Activated T-cell treated with anti-CD3 and anti-CD28 coated beads, Interleukin-2, amount 50 U/mL, for 24 hours (primary cell): Measurements from ENCODE around the gene DAPK2.

Experiments
- DNase-seq: peaks from one replicate; pipeline ENCODE4 v3.0.0-alpha.2; 2020
- H3K27ac Mint-ChIP-seq: 2 replicates; pipeline ENCODE4 v1.8.0; 2020; ENCODE audit warnings: mild to moderate bottlenecking, mixed read lengths
- H3K27me3 Mint-ChIP-seq: 2 replicates; pipeline ENCODE4 v1.8.0; 2020; ENCODE audit warnings: mixed read lengths
- H3K36me3 Mint-ChIP-seq: 2 replicates; pipeline ENCODE4 v1.8.0; 2020; ENCODE audit warnings: low read depth, mixed read lengths
- H3K4me1 Mint-ChIP-seq: 2 replicates; pipeline ENCODE4 v1.8.0; 2020; ENCODE audit warnings: low read depth, mixed read lengths
- H3K4me3 Mint-ChIP-seq: 2 replicates; pipeline ENCODE4 v1.8.0; 2020; ENCODE audit warnings: mild to moderate bottlenecking, moderate library complexity, mixed read lengths
- H3K9me3 Mint-ChIP-seq: 2 replicates; pipeline ENCODE4 v1.8.0; 2020; ENCODE audit warnings: mixed read lengths

The DAPK2 gene

DNA sequence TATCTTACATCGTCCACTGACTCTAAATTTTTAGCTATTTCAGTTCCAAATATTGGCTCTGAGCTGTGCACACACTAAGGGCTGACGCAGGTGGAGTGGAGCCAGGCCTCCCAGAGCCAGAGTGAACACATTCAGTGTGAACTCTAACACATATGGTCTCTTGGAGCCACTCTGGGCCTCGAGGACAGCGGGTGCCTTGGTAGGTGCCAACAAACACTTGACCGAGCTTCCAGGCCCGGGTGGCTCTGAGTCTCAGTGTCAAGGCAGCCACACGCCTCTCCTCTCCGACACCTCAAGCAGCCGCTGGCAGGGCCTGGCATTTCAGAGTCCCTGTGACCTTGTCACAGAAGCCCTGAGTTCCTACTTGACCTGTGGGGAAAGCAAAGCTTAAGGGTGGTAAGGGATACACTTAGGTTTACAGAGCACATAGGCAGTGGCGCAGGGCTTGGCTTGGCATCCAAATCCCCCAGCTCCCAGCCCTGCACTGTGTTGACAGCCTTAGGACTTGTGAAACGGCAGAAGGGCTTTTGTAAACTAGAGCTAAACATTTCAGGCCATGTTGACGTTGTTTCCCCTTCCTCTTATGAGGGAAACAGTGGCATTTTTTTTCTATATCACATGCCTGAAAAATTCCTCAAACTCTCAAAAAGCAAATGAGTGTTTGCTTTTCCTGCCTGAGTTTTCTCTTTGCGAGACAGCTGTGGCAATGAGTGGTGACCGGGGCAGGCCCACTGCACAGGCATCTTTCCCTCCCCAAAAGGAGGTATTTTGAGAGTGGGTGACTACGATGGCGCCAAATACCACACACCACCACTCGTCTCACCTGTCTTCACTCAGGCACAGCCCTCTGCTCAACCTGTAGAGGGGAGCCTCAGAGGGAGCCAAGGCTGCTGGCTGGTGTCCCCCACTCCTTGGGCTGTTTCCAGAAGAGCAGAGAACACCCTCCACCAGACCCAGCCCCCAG lies 60.8 kb downstream of the DAPK2 start:
- Mint-ChIP-seq H3K4me3 (no peak overlapping the region), H3K36me3 (no peaks in the 10 kb centered on the region), H3K27ac (no peak overlapping the region), H3K4me1 (peaks cover 9% of the 10 kb centered on the region), H3K27me3 (no peaks in the 10 kb centered on the region), H3K9me3 (no peaks in the 10 kb centered on the region)
- no peak for DNase-seq

DNA sequence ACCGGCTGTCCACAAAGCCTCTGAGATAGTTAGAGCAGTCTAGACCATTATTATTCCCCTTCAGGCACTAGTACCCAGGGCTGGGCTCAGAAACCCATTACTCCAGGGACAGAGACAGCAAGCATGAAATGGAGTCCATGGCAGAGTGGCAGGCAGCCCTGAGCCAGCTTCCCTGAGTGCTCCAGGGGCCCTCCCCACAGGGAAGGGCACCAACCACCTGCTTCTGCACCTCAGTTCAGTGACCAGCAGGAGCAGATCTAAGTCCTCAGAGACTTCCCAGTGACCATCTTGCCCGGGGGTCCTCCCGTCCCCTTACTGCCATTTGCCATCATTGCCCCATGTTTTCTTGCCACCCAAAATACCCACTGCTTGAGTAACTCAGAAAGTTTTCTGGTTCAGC lies 62.0 kb downstream of the DAPK2 start:
- no peaks in the 10 kb centered on the region for H3K36me3 Mint-ChIP-seq
- H3K4me3 Mint-ChIP-seq = no peak overlapping the region
- no peak overlapping the region for H3K27ac Mint-ChIP-seq
- peaks cover 9% of the 10 kb centered on the region for H3K4me1 Mint-ChIP-seq
- H3K27me3 Mint-ChIP-seq = no peaks in the 10 kb centered on the region
- H3K9me3 Mint-ChIP-seq = no peaks in the 10 kb centered on the region
- no peak for DNase-seq

DNA sequence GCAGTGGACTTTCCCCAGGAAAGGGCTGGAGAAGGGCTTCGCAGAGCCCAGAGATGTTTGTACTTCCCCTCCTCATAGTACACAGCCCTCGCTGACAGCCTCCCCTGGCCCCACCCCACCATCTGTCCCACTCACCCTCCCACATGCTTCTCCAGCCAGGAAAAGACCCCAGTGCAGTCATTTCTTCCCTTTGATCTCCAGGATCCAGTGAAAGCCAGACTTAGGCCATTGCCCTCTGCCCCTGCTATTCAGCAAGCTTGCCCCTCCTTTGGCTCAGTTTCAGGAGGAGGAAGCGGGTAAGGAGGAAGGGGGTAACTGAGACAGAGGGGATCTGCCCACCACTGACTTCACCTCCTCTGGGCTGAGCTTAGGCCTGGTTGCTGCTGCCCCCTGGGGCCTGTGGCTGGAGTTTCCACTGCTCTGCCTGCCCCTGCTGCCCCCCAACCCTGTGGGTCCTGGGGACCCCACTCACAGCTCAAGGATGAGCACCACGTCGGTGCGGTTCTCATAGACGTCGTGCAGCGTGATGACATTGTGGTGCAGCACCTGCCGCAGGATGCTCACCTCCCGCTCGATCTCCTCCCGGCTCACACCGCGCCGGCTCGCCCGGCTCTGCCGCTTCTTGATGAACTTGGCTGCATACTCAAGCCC lies 63.1 kb downstream of the DAPK2 start:
- no peaks in the 10 kb centered on the region for H3K27me3 Mint-ChIP-seq
- peaks cover 9% of the 10 kb centered on the region for H3K4me1 Mint-ChIP-seq
- no peak for DNase-seq
- no peak overlapping the region for H3K4me3 Mint-ChIP-seq
- H3K27ac Mint-ChIP-seq = no peak overlapping the region
- H3K36me3 Mint-ChIP-seq = no peaks in the 10 kb centered on the region
- no peaks in the 10 kb centered on the region for H3K9me3 Mint-ChIP-seq

DNA sequence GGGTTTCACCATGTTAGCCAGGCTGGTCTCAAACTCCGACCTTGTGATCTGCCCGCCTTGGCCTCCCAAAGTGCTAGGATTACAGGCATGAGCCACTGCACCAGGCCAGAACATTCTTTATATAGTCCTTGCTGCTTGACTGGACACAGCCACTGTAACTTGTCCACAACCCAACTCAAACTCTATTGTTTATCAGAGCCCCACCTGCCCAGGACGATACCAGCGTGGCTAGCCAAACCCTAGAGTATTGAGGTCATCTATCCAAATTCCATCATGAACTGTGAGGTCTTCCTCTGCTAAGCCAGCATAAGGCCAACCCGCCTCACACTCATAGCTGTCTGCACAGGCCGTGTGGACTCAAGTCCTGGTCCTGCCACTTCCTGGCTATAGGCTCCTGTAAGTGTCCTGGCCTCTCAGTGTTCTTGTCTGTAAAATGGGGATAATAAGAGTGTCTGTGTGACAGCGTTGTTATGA lies 63.9 kb downstream of the DAPK2 start:
- H3K27me3 Mint-ChIP-seq = no peaks in the 10 kb centered on the region
- no peaks in the 10 kb centered on the region for H3K9me3 Mint-ChIP-seq
- no peak for DNase-seq
- no peak overlapping the region for H3K27ac Mint-ChIP-seq
- H3K36me3 Mint-ChIP-seq = no peaks in the 10 kb centered on the region
- H3K4me1 Mint-ChIP-seq = peaks cover 9% of the 10 kb centered on the region
- H3K4me3 Mint-ChIP-seq = no peak overlapping the region

DNA sequence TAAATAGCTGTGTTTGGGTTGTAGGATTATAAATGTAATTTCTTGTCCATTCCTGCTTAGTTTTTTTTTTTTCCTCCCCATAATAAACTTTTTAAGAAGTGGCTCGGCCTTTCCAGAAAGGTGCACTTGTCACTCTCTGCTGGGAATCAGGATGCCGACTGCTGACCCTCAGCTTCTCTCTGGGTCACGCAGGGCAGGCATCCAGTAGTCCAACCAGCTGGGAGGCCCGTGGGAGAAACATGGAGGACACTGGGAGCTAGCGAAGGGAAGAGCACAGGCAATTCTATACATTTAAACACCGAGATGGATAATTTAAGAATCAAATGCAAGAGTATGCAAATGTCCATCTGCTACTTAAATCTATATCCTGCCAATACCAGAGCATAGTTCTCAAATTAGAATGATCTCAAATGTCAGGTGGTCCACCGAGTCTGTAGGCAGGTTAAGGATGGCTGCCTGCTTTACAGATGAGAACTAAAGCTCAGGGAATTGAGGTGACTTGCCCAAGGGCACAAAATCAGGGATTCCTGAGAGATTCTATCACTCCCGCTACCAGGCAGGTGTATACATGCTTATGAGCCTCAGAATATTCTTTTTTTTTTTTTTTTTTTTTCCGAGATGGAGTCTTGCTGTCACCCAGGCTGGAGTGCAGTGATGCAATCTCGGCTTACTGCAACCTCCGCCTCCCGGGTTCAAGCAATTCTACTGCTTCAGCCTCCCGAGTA lies 64.5 kb downstream of the DAPK2 start:
- DNase-seq = no peak
- Mint-ChIP-seq H3K9me3 (no peaks in the 10 kb centered on the region), H3K36me3 (no peaks in the 10 kb centered on the region), H3K27ac (no peak overlapping the region), H3K4me1 (peaks cover 4% of the 10 kb centered on the region), H3K27me3 (no peaks in the 10 kb centered on the region), H3K4me3 (no peak overlapping the region)

DNA sequence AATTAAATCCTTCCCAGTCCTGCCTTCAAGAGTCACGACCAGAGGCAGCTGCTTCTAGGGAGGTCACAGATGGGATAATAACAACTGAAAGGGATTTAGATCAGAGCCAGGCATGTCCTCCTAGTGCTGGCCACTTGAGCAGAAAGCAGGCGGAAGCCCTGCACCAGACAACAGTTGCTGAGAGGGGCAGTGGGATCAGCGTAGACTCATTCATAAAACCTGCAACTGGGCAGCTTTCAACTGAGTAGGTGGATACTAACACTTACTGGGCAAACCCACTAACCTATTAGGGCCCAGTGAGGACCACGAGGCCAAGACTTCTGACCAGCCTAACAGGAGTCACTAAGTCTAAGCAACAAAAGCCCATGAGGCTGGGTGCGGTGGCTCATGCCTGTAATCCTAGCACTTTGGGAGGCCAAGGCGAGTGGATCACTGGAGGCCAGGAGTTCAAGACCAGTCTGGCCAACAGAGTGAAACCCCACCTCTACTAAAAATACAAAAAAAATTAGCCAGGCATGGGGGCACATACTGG lies 67.0 kb downstream of the DAPK2 start:
- H3K9me3 Mint-ChIP-seq = no peaks in the 10 kb centered on the region
- DNase-seq = no peak
- H3K4me1 Mint-ChIP-seq = no peaks in the 10 kb centered on the region
- H3K36me3 Mint-ChIP-seq = no peaks in the 10 kb centered on the region
- H3K4me3 Mint-ChIP-seq = no peak overlapping the region
- no peak overlapping the region for H3K27ac Mint-ChIP-seq
- H3K27me3 Mint-ChIP-seq = no peaks in the 10 kb centered on the region

DNA sequence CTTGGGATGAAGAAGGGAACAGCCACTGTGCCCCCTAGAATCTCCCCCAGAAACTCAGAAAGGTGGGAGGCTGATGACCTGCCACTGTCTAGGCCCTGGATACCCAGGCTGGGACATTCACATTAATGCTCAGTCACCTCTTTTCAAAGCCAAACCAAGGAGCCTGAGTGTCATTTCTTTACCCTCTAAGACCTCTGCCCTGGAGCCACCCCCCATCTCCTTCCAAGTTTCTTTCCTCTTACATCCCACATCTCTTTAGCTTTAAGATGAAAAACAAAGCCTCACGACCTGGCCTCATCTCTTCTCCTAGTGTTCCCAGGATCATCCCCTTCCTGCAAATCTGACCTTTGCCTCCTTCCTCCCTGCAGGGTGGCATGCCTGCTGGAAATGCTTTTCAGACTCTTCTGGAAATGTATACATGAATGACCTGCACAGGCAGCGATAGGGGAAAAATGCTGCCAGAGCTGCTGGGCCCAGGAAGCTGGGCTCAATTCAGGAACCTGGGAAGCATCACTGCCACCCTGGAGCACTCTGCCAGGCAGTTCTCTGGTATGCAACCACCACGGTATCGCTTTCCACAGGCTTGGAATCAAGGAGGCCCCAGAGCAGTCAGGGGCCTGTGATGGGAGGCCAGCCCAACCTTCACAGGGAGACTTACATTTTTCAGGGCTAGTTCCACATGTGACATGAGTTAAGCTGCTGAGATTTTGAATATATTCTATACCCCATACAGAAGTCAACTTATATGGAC lies 67.6 kb downstream of the DAPK2 start:
- Mint-ChIP-seq H3K9me3 (no peaks in the 10 kb centered on the region), H3K4me3 (no peak overlapping the region), H3K4me1 (no peaks in the 10 kb centered on the region), H3K36me3 (no peaks in the 10 kb centered on the region), H3K27ac (no peak overlapping the region), H3K27me3 (no peaks in the 10 kb centered on the region)
- DNase-seq = no peak

DNA sequence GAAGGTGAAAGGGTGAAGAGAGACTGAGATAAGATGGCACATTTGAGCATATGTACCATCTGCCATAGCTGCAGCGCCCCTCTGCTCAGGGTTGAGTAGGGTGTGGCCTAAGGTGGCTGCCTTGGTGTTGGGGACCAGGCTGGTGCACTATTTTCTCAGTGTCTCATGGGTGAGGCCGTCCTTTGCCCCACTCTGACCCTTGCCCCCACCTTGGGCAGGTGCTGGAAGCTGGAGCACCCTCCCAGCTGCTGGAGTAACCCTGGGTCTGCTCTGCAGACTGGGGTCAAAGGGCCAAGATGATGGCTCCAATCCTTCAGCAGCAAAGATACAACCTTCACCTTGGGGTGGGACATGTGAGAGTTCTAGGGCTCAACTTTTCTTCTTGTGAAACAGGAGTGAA lies 69.2 kb downstream of the DAPK2 start:
- Mint-ChIP-seq H3K27ac (no peak overlapping the region), H3K36me3 (no peaks in the 10 kb centered on the region), H3K27me3 (no peaks in the 10 kb centered on the region), H3K4me3 (no peak overlapping the region), H3K4me1 (peaks cover 7% of the 10 kb centered on the region), H3K9me3 (no peaks in the 10 kb centered on the region)
- DNase-seq = no peak

DNA sequence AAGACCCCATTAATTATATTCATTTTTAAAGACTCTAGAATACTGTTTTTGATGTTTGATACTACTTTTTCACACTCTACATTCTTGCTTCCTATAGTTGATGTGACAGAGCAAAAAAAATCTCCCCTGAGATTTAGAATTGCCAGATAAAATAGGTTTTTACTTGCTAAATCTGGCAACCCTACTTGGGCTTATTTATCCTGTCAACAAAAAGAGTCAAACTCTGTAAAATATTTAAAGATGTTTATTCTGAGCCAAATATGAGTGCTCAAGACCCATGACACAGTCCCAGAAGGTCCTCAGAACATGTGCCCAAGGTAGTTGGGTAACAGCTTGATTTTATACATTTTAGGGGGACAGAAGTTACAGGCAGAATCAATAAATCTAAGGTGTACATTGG lies 72.3 kb downstream of the DAPK2 start:
- Mint-ChIP-seq H3K9me3 (no peaks in the 10 kb centered on the region), H3K27me3 (no peaks in the 10 kb centered on the region), H3K36me3 (no peaks in the 10 kb centered on the region), H3K4me1 (peaks cover 31% of the 10 kb centered on the region), H3K27ac (no peak overlapping the region), H3K4me3 (no peak overlapping the region)
- no peak for DNase-seq

DNA sequence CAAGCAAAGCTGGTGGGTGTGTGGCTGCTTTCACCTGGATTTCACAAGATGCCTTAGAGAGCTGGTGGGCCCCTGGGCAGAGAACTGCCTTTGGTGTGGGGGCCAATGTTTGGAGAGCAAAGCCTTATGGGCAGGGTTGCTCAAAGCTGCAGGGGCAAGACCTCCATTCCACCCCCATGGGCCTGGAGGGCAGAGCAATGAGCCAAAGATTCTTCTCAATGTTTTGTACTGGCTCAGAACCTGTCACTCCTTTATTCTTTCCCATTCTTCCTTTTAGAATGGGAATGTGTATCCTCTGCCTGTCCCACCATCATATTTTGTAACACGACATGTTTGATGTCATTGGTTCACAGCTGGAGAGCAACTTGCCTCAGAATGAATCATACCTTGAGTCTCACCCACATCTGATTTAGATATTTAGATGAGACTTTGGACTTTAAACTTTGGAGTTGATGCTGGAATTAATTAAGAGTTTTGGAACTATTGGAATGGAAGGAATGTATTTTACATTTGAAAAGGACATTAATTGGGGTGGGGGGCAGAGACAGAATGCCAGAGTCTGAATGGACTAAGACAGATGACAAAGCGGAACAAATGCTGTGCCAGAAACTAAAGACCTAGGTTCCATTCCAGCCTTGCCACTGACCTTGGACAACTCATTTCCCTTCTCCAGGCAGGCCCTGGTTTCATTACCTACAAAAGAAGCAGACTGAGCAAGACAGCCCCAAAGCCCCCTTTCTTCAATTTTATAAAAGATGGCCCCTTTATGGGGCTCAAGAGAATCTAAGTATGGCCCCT lies 72.9 kb downstream of the DAPK2 start:
- Mint-ChIP-seq H3K9me3 (no peaks in the 10 kb centered on the region), H3K27ac (no peak overlapping the region), H3K4me3 (no peak overlapping the region), H3K27me3 (no peaks in the 10 kb centered on the region), H3K4me1 (peaks cover 36% of the 10 kb centered on the region), H3K36me3 (no peaks in the 10 kb centered on the region)
- no peak for DNase-seq

DNA sequence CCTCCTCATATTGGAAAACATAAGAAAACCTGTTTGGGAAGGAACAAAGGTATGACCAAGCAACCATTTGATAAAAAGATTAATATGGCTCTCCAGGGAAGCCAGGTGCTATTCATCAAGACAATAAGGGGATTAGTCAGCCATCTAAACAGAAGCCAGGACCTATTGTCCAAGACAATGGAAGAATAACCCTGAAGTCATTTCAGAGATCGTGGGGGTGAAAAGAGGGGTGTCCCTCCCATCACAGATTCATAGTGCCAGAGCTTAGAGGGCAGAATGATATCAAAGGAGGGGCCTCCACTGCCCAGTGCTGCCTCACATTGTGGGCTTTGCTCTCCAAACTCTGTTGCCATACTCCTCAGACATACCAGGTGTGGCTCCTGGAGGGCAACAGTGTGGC lies 73.5 kb downstream of the DAPK2 start:
- Mint-ChIP-seq H3K27ac (no peak overlapping the region), H3K4me1 (peaks cover 40% of the 10 kb centered on the region), H3K36me3 (no peaks in the 10 kb centered on the region), H3K4me3 (no peak overlapping the region), H3K27me3 (no peaks in the 10 kb centered on the region), H3K9me3 (no peaks in the 10 kb centered on the region)
- DNase-seq = no peak

DNA sequence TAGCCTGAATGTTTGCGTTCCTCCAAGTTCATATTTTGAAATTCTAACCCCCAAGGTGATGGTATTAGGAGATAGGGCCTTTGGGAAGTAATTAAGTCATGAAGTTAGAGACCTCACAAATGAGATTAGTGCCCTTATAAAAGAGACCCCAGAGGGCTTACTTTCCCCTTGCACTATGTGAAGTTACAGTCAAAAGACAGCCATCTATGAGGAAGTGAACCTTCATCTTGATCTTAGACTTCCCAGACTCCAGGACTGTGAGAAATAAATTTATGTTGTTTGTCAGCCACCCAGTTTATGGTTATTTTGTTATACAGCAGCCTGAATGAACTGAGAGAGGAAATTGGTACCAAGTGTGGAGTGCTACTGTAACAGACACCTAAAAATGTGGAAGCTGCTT lies 74.4 kb downstream of the DAPK2 start:
- no peak overlapping the region for H3K4me3 Mint-ChIP-seq
- peaks cover 41% of the 10 kb centered on the region for H3K4me1 Mint-ChIP-seq

DNA sequence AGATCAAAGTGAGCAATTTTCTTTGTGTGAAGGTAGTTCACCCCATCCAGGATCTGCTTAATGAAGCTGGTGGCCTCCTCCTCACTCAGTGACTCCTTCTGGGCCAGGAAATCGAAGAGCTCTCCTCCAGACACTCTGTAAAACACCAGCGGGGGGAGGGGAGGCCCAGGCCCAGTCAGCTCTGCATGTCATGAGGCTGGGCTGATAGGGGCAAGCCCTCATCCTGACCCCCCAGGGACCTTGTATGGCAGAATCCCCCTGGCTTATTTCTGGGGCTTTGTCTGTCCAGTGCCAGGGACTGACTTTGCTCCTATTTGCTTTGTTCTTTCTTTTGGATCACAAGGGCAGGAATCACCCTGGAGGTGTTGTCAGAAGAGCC lies 74.9 kb downstream of the DAPK2 start:
- H3K27ac Mint-ChIP-seq = peak overlapping the region; percentile 94
- H3K27me3 Mint-ChIP-seq = no peaks in the 10 kb centered on the region
- H3K4me1 Mint-ChIP-seq = peaks cover 41% of the 10 kb centered on the region
- H3K9me3 Mint-ChIP-seq = no peaks in the 10 kb centered on the region
- DNase-seq = peak; percentile 64
- peak overlapping the region; percentile 38 for H3K4me3 Mint-ChIP-seq
- no peaks in the 10 kb centered on the region for H3K36me3 Mint-ChIP-seq

More for the DNA sequence above, 74.4 kb downstream of the DAPK2 start:
- no peak for DNase-seq
- Mint-ChIP-seq H3K27me3 (no peaks in the 10 kb centered on the region), H3K9me3 (no peaks in the 10 kb centered on the region), H3K27ac (peak overlapping the region; percentile 94), H3K36me3 (no peaks in the 10 kb centered on the region)
